H9 (cell line): Measurements from ENCODE around the gene MGMT. TPM values are rescaled to one million over a fixed set of nuclear protein-coding genes. Genes with fewer than 3 reads are reported as not detected.

Experiments
- DNase-seq: peaks from one replicate; pipeline ENCODE4 v3.0.0-alpha.2; 2017
- H2AFZ ChIP-seq: one replicate; pipeline ENCODE4 v1.6.1; 2013; ENCODE audit warnings: mild to moderate bottlenecking, low read length, control low read depth, moderate library complexity
- H2AK5ac ChIP-seq: 2 replicates; pipeline ENCODE4 v1.6.1; 2013; ENCODE audit warnings: low read length, control low read depth, mixed read lengths; ENCODE audit not compliant: insufficient read length
- H2BK120ac ChIP-seq: one replicate; pipeline ENCODE4 v1.6.1; 2013; ENCODE audit warnings: low read depth, mild to moderate bottlenecking, low read length, control low read depth, inconsistent platforms; ENCODE audit not compliant: poor library complexity, severe bottlenecking
- H2BK12ac ChIP-seq: 2 replicates; pipeline ENCODE4 v1.6.1; 2013; ENCODE audit warnings: low read length, control low read depth, mixed read lengths, low read depth; ENCODE audit not compliant: insufficient read length
- H2BK15ac ChIP-seq: 2 replicates; pipeline ENCODE4 v1.6.1; 2013; ENCODE audit warnings: low read depth, low read length, control low read depth
- H2BK20ac ChIP-seq: one replicate; pipeline ENCODE4 v1.6.1; 2013; ENCODE audit warnings: low read depth, mild to moderate bottlenecking, low read length, control low read depth, inconsistent platforms; ENCODE audit not compliant: poor library complexity, severe bottlenecking
- H2BK5ac ChIP-seq: 2 replicates; pipeline ENCODE4 v1.6.1; 2013; ENCODE audit warnings: low read length, control low read depth, mixed read lengths; ENCODE audit not compliant: insufficient read length
- H3K14ac ChIP-seq: 2 replicates; pipeline ENCODE4 v1.6.1; 2013; ENCODE audit warnings: low read length, control low read depth; ENCODE audit not compliant: insufficient read depth
- H3K18ac ChIP-seq: 2 replicates; pipeline ENCODE4 v1.6.1; 2013; ENCODE audit warnings: low read depth, mild to moderate bottlenecking, mixed read lengths, low read length, control low read depth; ENCODE audit not compliant: insufficient read length
- H3K23ac ChIP-seq: 2 replicates; pipeline ENCODE4 v1.6.1; 2013; ENCODE audit warnings: low read length, control low read depth, mixed read lengths, low read depth; ENCODE audit not compliant: insufficient read length
- H3K23me2 ChIP-seq: 2 replicates; pipeline ENCODE4 v1.6.1; 2013; ENCODE audit warnings: low read depth, mild to moderate bottlenecking, mixed read lengths, low read length, control low read depth; ENCODE audit not compliant: insufficient read length, poor library complexity, severe bottlenecking
- H3K27ac ChIP-seq: 2 replicates; pipeline ENCODE4 v1.5.1; 2013; ENCODE audit warnings: low read length, control low read depth, mixed read lengths, low read depth; ENCODE audit not compliant: insufficient read length
- H3K27me3 ChIP-seq: 2 replicates; pipeline ENCODE4 v1.6.1; 2013; ENCODE audit warnings: low read length, control low read depth, inconsistent platforms; ENCODE audit not compliant: insufficient read depth
- H3K4ac ChIP-seq: 2 replicates; pipeline ENCODE4 v1.6.1; 2013; ENCODE audit warnings: low read depth, mild to moderate bottlenecking, control low read depth, inconsistent platforms, low read length, moderate library complexity
- H3K4me1 ChIP-seq: 2 replicates; pipeline ENCODE4 v1.6.1; 2013; ENCODE audit warnings: low read length, control low read depth, inconsistent platforms; ENCODE audit not compliant: insufficient read depth
- H3K4me2 ChIP-seq: 2 replicates; pipeline ENCODE4 v1.6.1; 2013; ENCODE audit warnings: low read length, control low read depth, mixed read lengths; ENCODE audit not compliant: insufficient read length, insufficient read depth
- H3K56ac ChIP-seq: 2 replicates; pipeline ENCODE4 v1.6.1; 2013; ENCODE audit warnings: low read depth, mild to moderate bottlenecking, mixed read lengths, low read length, control low read depth; ENCODE audit not compliant: insufficient read length
- H3K79me1 ChIP-seq: 2 replicates; pipeline ENCODE4 v1.6.1; 2013; ENCODE audit warnings: low read depth, mild to moderate bottlenecking, moderate library complexity, low read length, control low read depth, inconsistent platforms; ENCODE audit not compliant: insufficient read depth, poor library complexity, severe bottlenecking
- H3K79me2 ChIP-seq: 2 replicates; pipeline ENCODE4 v1.6.1; 2013; ENCODE audit warnings: low read length, control low read depth, inconsistent platforms; ENCODE audit not compliant: insufficient read depth
- H3K9ac ChIP-seq: 2 replicates; pipeline ENCODE4 v1.6.1; 2013; ENCODE audit warnings: low read length, control low read depth, mixed read lengths; ENCODE audit not compliant: insufficient read length; ENCODE audit errors: extremely low read depth
- H3K9me3 ChIP-seq: one replicate; pipeline ENCODE4 v1.6.1; 2013; ENCODE audit warnings: low read depth, low read length, inconsistent platforms; ENCODE audit not compliant: control insufficient read depth
- H3T11ph ChIP-seq: one replicate; pipeline ENCODE4 v1.6.1; 2013; ENCODE audit warnings: mild to moderate bottlenecking, low read length, control low read depth, inconsistent platforms
- H4K20me1 ChIP-seq: one replicate; pipeline ENCODE4 v1.6.1; 2013; ENCODE audit not compliant: control insufficient read depth, insufficient read length, insufficient read depth
- H4K5ac ChIP-seq: 2 replicates; pipeline ENCODE4 v1.6.1; 2013; ENCODE audit warnings: low read depth, mild to moderate bottlenecking, mixed read lengths, low read length, control low read depth; ENCODE audit not compliant: insufficient read length
- H4K8ac ChIP-seq: replicated peaks from 2 replicates; pipeline ENCODE4 v1.6.1; 2013; ENCODE audit warnings: low read length, control low read depth, mixed read lengths, low read depth; ENCODE audit not compliant: insufficient read length
- H4K91ac ChIP-seq: 2 replicates; pipeline ENCODE4 v1.6.1; 2013; ENCODE audit warnings: low read depth, mild to moderate bottlenecking, moderate library complexity, mixed read lengths, low read length, control low read depth; ENCODE audit not compliant: insufficient read length
- H3K27ac Mint-ChIP-seq, 3 experiments: 2 replicates in 2 of 3; 3 replicates in 1 of 3; pipeline ENCODE4 v1.8.0; 2020 to 2021; ENCODE audit warnings: mixed read lengths in 3 of 3, mild to moderate bottlenecking in 1 of 3, moderate library complexity in 1 of 3
- H3K27me3 Mint-ChIP-seq: 2 replicates; pipeline ENCODE4 v1.8.0; 2021; ENCODE audit warnings: low read depth, mild to moderate bottlenecking, moderate library complexity, mixed read lengths
- H3K36me3 Mint-ChIP-seq, 3 experiments: 2 replicates in 2 of 3; 3 replicates in 1 of 3; pipeline ENCODE4 v1.8.0; 2020 to 2021; ENCODE audit warnings: low read depth in 3 of 3, mixed read lengths in 3 of 3; ENCODE audit not compliant: insufficient read depth in 1 of 3
- H3K4me1 Mint-ChIP-seq, 2 experiments: 2 replicates each; pipeline ENCODE4 v1.8.0; 2020; ENCODE audit warnings: mixed read lengths in 2 of 2
- H3K4me3 Mint-ChIP-seq, 2 experiments: 2 replicates in 1 of 2; 3 replicates in 1 of 2; pipeline ENCODE4 v1.8.0; 2020 to 2021; ENCODE audit warnings: mild to moderate bottlenecking in 2 of 2, mixed read lengths in 2 of 2, moderate library complexity in 1 of 2
- H3K9me3 Mint-ChIP-seq, 2 experiments: 2 replicates in 1 of 2; 3 replicates in 1 of 2; pipeline ENCODE4 v1.8.0; 2020; ENCODE audit warnings: mild to moderate bottlenecking in 2 of 2, mixed read lengths in 2 of 2, moderate library complexity in 1 of 2
- WGBS: extraction: QIAGEN DNeasy Blood & Tissue Kit; methylation state at CpG from one replicate; pipeline ENCODE4 v1.1.7; 2013; ENCODE audit warnings: missing lambda C conversion rate, low lambda C conversion rate, mixed read lengths; ENCODE audit not compliant: insufficient read length; ENCODE audit errors: extremely low coverage; 5-methylcytosine and 5-hydroxymethylcytosine counted together
- total RNA-seq: library from RNA; stranded (reverse); gene quantifications from 2 replicates; pipeline ENCODE4 v1.2.1, GENCODE V29; 2021
- TF ChIP-seq, protein P1 (sequence below): fragments of 200-600 bp; sonication (generic); conservative IDR thresholded peaks from 3 replicates; pipeline ENCODE4 v1.8.0; 2021; ENCODE audit warnings: antibody characterized with exemption, mild to moderate bottlenecking

The MGMT gene
- total RNA-seq, 1 experiment from 2014 or later: 18.4 TPM

DNA sequence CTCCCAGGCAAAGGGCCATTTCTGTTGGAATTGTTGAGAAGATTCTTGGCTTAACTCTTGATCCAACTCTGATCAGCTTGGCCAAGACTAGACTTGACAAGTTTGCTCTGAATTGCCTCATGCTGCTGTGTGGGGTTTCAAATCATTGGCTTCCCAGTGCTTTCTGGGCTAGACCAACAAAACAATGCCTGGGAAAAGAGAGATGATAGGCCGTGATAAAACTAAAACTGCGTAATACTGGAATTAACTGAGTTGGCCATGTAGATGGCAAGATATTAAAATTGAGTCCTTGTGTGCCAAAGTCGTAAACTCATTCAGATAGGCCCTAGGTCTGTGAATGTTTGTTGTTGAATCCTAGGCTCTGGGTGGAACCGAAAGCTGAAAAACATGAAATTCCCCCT is 222.6 kb downstream of the MGMT start:
- Histone ChIP-seq H3K56ac (no peak overlapping the region), H3K27ac (no peak overlapping the region)
- no peak overlapping the region for H3K27ac Mint-ChIP-seq

More for the DNA sequence above, 222.6 kb downstream of the MGMT start:
- Histone ChIP-seq H3K4me2 (no peak overlapping the region), H3K79me2 (no peaks in the 10 kb centered on the region), H2BK12ac (no peak overlapping the region), H3K79me1 (no peaks in the 10 kb centered on the region), H4K5ac (no peak overlapping the region), H3K27me3 (no peaks in the 10 kb centered on the region), H3K14ac (no peak overlapping the region), H2BK20ac (no peak overlapping the region), H3T11ph (no peak overlapping the region), H4K8ac (no peak overlapping the region), H3K9me3 (no peaks in the 10 kb centered on the region), H2BK15ac (no peak overlapping the region), H2AK5ac (no peak overlapping the region), H3K23ac (no peak overlapping the region), H4K91ac (no peak overlapping the region), H3K18ac (no peak overlapping the region), H3K9ac (no peak overlapping the region), H2BK120ac (no peak overlapping the region), H2BK5ac (no peak overlapping the region), H3K23me2 (no peaks in the 10 kb centered on the region), H3K4ac (no peak overlapping the region), H2AFZ (no peak overlapping the region), H4K20me1 (no peaks in the 10 kb centered on the region), H3K4me1 (no peaks in the 10 kb centered on the region; the same call in 1 of the 2 replicates)
- WGBS: no CpG with 5 or more reads among the region's 4 CpGs
- H3K36me3 Mint-ChIP-seq: peaks cover 0 to 2% (median 0%) of the 10 kb centered on the region in 3 experiments; a peak in 2 of 7 replicates
- TF ChIP-seq, protein P1, sequence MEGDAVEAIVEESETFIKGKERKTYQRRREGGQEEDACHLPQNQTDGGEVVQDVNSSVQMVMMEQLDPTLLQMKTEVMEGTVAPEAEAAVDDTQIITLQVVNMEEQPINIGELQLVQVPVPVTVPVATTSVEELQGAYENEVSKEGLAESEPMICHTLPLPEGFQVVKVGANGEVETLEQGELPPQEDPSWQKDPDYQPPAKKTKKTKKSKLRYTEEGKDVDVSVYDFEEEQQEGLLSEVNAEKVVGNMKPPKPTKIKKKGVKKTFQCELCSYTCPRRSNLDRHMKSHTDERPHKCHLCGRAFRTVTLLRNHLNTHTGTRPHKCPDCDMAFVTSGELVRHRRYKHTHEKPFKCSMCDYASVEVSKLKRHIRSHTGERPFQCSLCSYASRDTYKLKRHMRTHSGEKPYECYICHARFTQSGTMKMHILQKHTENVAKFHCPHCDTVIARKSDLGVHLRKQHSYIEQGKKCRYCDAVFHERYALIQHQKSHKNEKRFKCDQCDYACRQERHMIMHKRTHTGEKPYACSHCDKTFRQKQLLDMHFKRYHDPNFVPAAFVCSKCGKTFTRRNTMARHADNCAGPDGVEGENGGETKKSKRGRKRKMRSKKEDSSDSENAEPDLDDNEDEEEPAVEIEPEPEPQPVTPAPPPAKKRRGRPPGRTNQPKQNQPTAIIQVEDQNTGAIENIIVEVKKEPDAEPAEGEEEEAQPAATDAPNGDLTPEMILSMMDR: no peak
- H3K4me1 Mint-ChIP-seq: peaks cover 14 to 15% of the 10 kb centered on the region in 2 experiments
- H3K27me3 Mint-ChIP-seq: peaks cover 2% of the 10 kb centered on the region; the same call in 1 of the 2 replicates
- no peak for DNase-seq
- no peak overlapping the region for H3K4me3 Mint-ChIP-seq
- H3K9me3 Mint-ChIP-seq: no peaks in the 10 kb centered on the region
